Breast epithelium (tissue), 4 donors: ENCODE measurements around the gene BTC. TPM values are rescaled to one million over a fixed set of nuclear protein-coding genes. Genes with fewer than 3 reads are reported as not detected.

Experiments used
- DNase-seq, 2 donors: peaks; one replicate each; pipeline ENCODE4 v3.0.0-alpha.2; 2019; ENCODE audit warnings: low spot score in 2 of 2
- H3K27ac ChIP-seq, 2 donors: fragments of 200-600 bp; sonication (generic) in 1 of 2; one replicate each; pipeline ENCODE4 v1.5.1; 2016 to 2019; ENCODE audit warnings: mild to moderate bottlenecking in 1 of 2
- H3K27me3 ChIP-seq, 2 donors: fragments of 200-600 bp; sonication (generic) in 1 of 2; one replicate each; pipeline versions ENCODE4 v1.5.1 to v1.6.0; 2017 to 2019; ENCODE audit warnings: control low read depth in 1 of 2, mild to moderate bottlenecking in 1 of 2
- H3K36me3 ChIP-seq: fragments of 200-600 bp; one replicate; pipeline ENCODE4 v1.5.1; 2019
- H3K4me1 ChIP-seq, 2 donors: fragments of 200-600 bp; sonication (generic); one replicate each; pipeline ENCODE4 v1.5.1; 2016 to 2019; ENCODE audit warnings: control low read depth in 1 of 2
- H3K4me3 ChIP-seq, 3 donors: fragments of 200-600 bp; sonication (generic); 1 replicate in 2 of 3; 2 replicates in 1 of 3; pipeline ENCODE4 v1.5.1; 2016 to 2019; ENCODE audit warnings: mild to moderate bottlenecking in 3 of 3, moderate library complexity in 2 of 3
- H3K9me3 ChIP-seq, 2 donors: fragments of 200-600 bp; sonication (generic) in 1 of 2; one replicate each; pipeline ENCODE4 v1.5.1; 2016 to 2019; ENCODE audit warnings: control low read depth in 1 of 2
- POLR2A ChIP-seq: fragments of 450-650 bp; IDR thresholded peaks from one replicate; pipeline ENCODE4 v1.6.1; 2016; ENCODE audit warnings: antibody characterized with exemption, mild to moderate bottlenecking, moderate library complexity
- POLR2AphosphoS5 ChIP-seq, 3 donors: sonication (generic); formaldehyde crosslinking; IDR thresholded peaks; one replicate each; pipeline ENCODE4 v1.6.1; 2017; ENCODE audit warnings: antibody characterized with exemption in 3 of 3
- intact Hi-C: fragments of 100-400 bp; cut with DNase I; formaldehyde crosslinking; loops from one replicate; pipeline ENCODE4 v1.15.1; 2023; ENCODE audit warnings: low total_unique reads
- total RNA-seq, 3 donors: library from RNA; depleted of rRNA; stranded (reverse); fragments of >200 nt; gene quantifications; one replicate each; pipeline ENCODE4 v1.1.0, GENCODE V29; 2016
- TF ChIP-seq, protein P1 (sequence below), 3 donors: fragments of 450-650 bp; IDR thresholded peaks; one replicate each; pipeline ENCODE4 v1.5.1; 2016 to 2017; ENCODE audit warnings: antibody characterized with exemption in 3 of 3, mild to moderate bottlenecking in 3 of 3, moderate library complexity in 3 of 3

The BTC gene
- total RNA-seq, 3 donors from 2014 or later: 2.3 to 6.1 (median 5.0) TPM

DNA sequence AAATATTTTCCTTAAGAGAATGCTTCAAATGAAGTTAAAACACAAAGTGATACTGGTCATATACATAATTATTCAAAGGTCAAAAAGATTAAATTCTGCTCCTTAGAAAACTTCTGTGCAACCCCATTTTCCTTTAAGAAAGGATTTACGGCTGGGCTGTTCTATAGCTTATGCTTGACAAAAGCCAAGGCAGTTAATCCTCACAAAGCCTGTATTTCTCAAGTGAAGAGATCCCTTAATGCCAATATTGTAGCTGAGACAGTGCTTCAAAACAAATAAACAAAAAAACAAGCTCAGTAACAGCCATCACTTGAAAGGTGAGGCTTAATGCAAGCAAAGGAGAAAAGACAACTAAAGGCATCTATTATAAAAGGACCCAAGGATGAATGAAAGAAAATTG is 42.5 kb downstream of the BTC start:
- no peak overlapping the region for H3K27ac ChIP-seq
- no peaks in the 10 kb centered on the region for H3K9me3 ChIP-seq
- H3K4me3 ChIP-seq: no peak overlapping the region
- no peaks in the 10 kb centered on the region for H3K4me1 ChIP-seq
- TF ChIP-seq POLR2A (no peak), POLR2AphosphoS5 (IDR thresholded peaks at IDR 0.05) (no peak)
- TF ChIP-seq, protein P1, sequence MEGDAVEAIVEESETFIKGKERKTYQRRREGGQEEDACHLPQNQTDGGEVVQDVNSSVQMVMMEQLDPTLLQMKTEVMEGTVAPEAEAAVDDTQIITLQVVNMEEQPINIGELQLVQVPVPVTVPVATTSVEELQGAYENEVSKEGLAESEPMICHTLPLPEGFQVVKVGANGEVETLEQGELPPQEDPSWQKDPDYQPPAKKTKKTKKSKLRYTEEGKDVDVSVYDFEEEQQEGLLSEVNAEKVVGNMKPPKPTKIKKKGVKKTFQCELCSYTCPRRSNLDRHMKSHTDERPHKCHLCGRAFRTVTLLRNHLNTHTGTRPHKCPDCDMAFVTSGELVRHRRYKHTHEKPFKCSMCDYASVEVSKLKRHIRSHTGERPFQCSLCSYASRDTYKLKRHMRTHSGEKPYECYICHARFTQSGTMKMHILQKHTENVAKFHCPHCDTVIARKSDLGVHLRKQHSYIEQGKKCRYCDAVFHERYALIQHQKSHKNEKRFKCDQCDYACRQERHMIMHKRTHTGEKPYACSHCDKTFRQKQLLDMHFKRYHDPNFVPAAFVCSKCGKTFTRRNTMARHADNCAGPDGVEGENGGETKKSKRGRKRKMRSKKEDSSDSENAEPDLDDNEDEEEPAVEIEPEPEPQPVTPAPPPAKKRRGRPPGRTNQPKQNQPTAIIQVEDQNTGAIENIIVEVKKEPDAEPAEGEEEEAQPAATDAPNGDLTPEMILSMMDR (IDR thresholded peaks at IDR 0.05): no peak
- intact Hi-C loops: no loop called here
- H3K36me3 ChIP-seq: no peaks in the 10 kb centered on the region
- DNase-seq: no peak
- H3K27me3 ChIP-seq: no peaks in the 10 kb centered on the region

DNA sequence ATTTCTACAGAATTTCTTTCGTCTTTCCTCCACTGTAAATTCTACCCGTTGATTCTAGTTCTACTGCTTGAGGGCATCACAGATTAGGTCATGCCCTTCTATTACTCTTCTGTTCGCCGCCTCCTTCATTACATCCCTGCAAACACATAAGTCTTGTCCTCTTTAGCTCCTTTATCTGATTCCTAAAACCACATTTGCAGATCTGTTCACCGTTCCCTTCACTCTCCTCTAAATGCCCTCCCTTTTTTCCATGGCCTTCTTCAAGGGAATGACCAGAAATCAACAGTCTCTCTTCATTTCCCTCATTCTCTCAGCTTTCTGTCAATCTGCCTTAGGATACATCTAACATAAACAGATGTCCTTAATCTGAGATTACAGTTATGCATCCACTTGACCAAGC is 43.1 kb downstream of the BTC start:
- Histone ChIP-seq H3K27me3 (no peaks in the 10 kb centered on the region), H3K36me3 (no peaks in the 10 kb centered on the region), H3K27ac (no peak overlapping the region), H3K4me1 (no peaks in the 10 kb centered on the region), H3K9me3 (no peaks in the 10 kb centered on the region), H3K4me3 (no peak overlapping the region)
- DNase-seq: no peak
- intact Hi-C loops: no loop called here
- TF ChIP-seq POLR2AphosphoS5 (IDR thresholded peaks at IDR 0.05) (no peak), POLR2A (no peak)
- TF ChIP-seq, protein P1 (IDR thresholded peaks at IDR 0.05): no peak

DNA sequence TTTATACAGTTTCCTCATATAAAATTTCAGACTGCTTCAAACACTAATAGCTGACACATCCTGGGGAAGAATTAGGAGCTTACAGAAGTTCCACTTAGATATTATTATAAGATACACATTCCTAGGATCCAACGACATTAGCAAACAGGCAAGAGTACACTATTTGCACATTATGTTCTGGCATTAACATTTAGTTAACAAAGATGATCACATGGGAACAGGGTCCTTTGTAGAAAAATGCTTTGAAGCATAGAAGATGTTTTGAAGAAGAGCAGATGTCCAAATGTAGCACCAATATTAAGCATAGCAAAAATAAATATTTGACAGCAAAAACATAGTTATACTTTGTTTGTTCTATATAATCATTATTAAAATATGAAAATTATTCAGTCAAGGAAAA is 52.1 kb downstream of the BTC start:
- H3K4me1 ChIP-seq: no peaks in the 10 kb centered on the region
- TF ChIP-seq, protein P1 (IDR thresholded peaks at IDR 0.05): no peak
- no peak for TF ChIP-seq POLR2AphosphoS5 (IDR thresholded peaks at IDR 0.05)
- TF ChIP-seq POLR2A: no peak
- no peak overlapping the region for H3K27ac ChIP-seq

DNA sequence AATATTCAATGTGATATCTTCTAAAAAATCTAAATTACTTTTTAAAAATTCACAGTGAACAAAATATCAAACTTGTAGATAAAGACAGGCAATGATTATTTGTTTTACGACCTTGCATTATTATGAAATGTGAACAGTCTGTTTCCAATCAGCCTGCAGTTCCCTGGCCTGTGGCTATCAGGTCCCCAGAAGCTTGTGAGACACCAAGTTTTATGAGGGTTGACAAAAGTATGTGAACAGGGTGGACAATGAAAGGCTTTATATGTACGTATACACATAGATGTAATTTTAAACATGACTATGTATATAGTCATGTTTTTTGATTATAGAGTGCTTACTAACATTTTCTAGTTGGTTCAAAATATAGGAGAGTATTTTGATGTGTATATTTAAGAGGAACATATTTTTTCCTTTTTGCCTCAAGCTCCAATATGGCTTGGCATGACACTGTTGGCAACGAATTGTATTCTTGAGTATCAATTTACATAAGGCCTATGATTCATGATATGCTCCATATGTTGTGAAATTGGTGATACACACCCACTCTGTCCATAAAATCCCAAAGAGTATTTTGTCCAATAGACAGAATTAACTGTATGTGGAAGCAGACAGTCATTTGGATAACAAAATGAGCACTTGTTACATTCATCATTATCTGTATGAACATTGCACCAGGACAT is 55.7 kb downstream of the BTC start:
- intact Hi-C loops: no loop called here
- H3K27ac ChIP-seq: no peak overlapping the region

More for the DNA sequence above, 52.1 kb downstream of the BTC start:
- Histone ChIP-seq H3K4me3 (no peak overlapping the region), H3K27me3 (no peaks in the 10 kb centered on the region), H3K9me3 (no peaks in the 10 kb centered on the region), H3K36me3 (no peaks in the 10 kb centered on the region)
- DNase-seq: no peak
- intact Hi-C loops: no loop called here

GRCh38 chr4:74734995-74735394 is 59.3 kb downstream of the BTC start:
- H3K27me3 ChIP-seq: no peaks in the 10 kb centered on the region
- H3K27ac ChIP-seq: no peak overlapping the region
- TF ChIP-seq, protein P1 (IDR thresholded peaks at IDR 0.05): no peak
- TF ChIP-seq POLR2AphosphoS5 (IDR thresholded peaks at IDR 0.05) (no peak), POLR2A (no peak)
- no peak overlapping the region for H3K4me3 ChIP-seq
- DNase-seq: no peak
- H3K36me3 ChIP-seq: no peaks in the 10 kb centered on the region
- H3K4me1 ChIP-seq: no peaks in the 10 kb centered on the region
- no peaks in the 10 kb centered on the region for H3K9me3 ChIP-seq
- intact Hi-C loops: no loop called here

More for the DNA sequence above, 55.7 kb downstream of the BTC start:
- Histone ChIP-seq H3K36me3 (no peaks in the 10 kb centered on the region), H3K4me3 (no peak overlapping the region), H3K4me1 (no peaks in the 10 kb centered on the region), H3K27me3 (no peaks in the 10 kb centered on the region), H3K9me3 (no peaks in the 10 kb centered on the region)
- TF ChIP-seq POLR2A: no peak
- no peak for TF ChIP-seq POLR2AphosphoS5 (IDR thresholded peaks at IDR 0.05)
- TF ChIP-seq, protein P1 (IDR thresholded peaks at IDR 0.05): no peak
- DNase-seq: no peak
